ENCODE results near the gene BBS7.
A peak's percentile ranks its signal among the peaks of the same experiment; 100 is the strongest.

Gene BBS7, protein sequence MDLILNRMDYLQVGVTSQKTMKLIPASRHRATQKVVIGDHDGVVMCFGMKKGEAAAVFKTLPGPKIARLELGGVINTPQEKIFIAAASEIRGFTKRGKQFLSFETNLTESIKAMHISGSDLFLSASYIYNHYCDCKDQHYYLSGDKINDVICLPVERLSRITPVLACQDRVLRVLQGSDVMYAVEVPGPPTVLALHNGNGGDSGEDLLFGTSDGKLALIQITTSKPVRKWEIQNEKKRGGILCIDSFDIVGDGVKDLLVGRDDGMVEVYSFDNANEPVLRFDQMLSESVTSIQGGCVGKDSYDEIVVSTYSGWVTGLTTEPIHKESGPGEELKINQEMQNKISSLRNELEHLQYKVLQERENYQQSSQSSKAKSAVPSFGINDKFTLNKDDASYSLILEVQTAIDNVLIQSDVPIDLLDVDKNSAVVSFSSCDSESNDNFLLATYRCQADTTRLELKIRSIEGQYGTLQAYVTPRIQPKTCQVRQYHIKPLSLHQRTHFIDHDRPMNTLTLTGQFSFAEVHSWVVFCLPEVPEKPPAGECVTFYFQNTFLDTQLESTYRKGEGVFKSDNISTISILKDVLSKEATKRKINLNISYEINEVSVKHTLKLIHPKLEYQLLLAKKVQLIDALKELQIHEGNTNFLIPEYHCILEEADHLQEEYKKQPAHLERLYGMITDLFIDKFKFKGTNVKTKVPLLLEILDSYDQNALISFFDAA

DNA sequence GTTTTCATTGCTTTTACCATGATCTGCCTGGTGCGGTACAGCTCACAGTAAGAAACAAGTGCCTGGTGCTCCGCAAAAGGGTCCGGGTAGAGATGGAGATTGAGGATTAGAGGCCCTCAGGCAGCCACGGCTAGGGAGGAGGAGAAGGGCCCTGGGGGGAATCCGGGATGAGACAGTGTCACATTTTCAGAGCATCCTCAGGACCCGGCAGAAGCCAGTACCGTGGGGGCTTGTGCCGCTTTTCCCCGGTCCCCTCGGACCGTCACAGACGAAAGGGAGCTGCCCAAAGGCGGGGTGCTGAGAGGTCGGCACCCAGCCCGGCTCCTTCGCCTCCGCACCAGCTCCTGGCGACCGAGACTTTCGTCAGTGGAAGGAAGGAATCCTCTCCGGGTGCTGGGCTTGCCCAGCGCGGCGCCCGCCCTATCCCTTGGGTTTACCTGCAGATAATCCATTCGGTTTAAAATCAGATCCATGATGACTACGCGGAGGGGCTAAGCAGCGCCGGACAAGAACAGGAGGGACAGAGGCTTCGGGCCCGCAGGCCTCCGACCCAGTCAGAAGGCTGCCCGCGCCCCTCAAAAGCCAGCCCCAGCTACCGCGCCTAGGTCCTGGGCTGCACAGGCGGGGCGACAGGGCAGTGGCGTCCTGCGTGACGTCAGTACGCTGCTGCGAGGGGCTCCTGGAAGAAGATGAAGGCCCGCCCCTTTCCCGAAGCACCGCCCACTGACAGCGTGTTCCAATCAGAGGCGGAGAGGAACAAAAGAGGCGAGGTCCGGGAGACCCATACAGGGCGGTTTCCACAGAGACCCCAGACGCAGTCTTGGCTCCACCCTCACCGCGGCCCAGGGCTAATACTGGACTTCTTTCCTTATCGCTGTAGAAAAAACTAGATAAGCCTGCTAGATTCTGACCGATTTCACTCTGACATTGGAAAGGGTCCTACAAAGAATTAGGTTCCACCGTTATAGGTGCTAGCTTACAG lies at the start of gene BBS7:
TSS of gene BBS7 (minus strand) at position 634 of the 982 bp plus-strand sequence. CDS start at position 473, 161 bp downstream.
- peak; percentile 87 to 91 for DNase-seq

DNA sequence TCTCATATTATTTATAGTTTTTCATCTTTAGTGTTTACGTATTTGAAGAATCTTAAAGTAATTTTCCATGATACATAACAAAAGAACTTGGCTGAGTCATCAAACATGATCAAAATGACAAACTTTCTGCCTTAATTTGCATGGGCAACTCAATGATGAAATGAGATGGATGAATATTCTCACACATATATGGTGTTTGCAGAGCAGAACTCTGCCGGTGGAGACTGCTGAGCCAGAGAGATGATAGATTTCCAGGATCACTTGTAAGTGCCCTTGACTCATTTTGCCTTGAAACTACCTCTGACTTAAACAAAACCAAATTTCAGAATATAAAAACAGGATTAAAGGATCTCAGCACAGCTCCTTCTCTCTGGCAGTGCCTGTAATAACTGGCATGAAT lies 43.4 kb upstream of the BBS7 start:
- no peak for DNase-seq

DNA sequence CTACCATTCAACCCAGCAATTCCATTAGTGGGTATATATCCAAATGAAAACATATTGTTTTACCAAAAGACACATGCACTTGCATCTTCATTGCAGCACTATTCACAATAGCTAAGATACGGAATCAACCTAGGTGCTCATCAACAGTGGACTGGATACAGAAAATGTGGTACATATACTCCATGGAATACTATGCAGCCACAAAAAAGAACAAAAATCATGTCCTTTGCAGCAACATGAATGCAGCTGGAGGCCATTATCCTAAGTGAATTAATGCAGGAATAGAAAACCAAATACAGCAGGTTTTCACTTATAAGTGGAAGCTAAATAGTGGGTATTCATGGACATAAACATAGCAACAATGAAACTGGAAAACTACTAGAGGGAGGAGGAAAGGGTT lies 38.1 kb upstream of the BBS7 start:
- no peak for DNase-seq

DNA sequence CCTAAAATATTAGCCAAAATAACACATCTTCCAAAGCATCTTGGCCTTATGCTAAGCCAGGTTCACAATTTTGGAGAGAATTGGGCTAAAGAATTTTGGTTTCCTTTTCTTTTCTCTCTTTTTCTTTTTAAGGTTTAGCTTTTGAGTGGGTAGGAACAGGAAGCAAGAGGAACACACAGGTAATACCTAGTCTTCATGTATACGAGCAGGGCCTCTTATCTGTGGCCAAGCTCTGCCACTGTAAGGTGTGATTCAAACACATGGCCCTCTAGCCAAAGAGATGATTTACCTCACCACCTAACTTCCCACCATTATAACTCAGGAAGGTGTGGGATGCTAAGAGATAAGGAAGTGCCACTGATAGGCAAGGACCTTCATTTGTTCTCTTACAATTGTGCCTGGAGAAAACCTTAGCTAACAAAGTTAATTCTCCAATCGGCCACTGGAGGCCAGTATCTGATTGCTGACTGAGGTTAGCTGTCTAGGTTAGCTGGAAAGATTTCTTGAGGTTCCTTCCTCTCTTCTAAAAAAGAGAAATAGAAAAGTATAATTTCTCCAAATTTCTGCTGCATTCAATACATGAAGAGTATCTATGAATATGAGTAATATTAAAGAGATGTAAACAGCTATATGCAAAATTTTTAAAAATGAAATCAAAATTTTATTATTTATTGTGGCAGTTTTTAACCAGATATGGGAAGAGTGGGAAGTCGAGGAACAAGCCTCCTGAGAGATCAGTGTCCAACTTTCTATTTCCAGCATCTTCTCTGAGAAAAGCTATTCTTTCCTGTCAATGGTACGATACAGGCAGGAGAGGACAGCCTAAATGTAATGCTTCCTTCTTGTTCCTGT lies 30.1 kb upstream of the BBS7 start:
- peak in 1 of 2 experiments; percentile 38 for DNase-seq

DNA sequence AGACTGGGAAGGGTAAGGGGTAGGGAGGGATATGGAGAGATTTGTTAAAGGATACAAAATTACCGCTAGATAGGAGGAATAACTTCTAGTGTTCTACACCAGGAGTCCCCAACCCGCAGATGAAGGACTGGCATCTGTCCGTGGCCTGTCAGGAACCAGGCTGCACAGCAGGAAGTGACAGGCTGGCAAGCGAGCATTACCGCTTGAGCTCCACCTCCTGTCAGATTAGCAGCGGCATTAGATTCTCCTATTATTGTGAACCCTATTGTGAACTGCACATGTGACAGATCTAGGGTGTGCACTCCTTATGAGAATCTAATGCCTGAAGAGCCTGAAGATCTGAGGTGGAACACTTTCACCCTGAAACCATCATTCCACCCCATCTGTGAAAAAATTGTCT lies 27.9 kb upstream of the BBS7 start:
- peak; percentile 40 to 60 for DNase-seq

DNA sequence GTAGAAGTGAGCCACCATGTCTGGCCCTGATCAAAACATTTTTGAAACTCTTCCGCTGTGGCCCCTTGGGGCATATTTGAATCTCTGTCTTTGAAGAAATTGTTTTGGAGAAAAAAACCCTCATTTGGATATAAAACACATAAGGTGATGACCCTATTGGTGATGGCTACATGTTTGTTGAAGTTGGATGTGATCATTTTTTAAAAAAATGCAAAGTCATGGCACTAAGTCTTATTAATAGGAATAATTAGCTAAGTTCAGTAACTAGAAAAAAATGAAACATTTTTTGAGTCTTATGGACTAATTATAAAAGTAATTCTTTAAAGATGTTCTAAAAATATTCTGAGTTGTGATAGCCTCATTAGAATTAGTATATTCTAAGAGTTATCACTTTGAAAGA lies 17.9 kb upstream of the BBS7 start:
- DNase-seq = no peak

DNA sequence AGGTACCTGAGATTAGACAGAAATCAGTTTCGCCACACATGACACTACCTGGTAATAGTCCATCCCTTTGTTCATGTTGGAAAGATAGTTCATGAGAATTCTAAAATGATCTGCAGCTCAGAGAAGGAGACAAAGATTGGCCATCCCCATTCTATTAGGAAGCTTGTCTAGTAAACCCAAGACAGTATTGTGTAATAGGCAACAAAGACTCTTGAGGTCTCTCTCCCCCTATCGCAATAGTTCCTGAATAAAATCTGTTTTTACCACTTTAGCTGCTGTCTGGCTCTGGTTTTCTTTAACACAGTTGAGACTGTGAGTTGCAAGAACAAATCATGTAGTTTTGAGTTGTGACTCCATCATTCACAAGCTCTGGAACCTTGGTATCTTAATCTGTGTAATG lies 14.8 kb upstream of the BBS7 start:
- DNase-seq = no peak

DNA sequence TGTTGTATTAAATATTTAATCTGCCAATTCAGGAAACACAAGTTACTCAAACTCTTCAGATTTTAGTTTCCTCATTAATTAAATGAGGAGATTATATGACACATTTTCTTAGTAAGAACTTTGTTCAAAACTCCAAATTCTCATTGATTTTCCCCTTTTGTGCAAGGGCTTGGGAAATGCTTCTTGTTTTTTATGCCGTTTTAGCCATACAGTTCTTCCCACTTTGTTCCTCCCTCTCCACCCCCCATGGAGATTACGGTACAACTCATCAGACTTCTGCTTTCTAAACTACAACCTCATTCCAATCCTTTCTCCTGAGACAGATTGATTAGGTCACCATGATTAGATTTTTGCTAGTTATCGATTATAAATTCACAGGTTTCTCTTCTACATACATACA lies 10.9 kb upstream of the BBS7 start:
- DNase-seq = no peak

DNA sequence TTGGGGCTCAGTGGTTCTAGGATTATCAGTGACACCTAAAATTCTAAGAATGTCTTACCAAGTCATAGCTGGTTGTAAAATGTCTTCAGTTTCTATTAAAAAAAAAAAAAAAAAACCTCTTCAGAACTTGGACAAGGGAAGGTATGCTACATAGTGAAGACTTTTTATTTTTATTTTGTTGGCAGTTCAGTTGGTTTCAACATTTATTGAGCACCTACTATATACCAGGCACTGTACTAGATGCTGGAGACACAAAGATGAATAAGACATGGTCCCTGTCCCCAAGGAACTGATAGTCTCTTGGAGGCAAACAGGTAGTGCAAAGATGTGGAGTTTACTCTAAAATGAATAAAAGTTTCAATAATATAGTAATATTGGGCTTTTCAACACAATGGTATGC lies 8.9 kb upstream of the BBS7 start:
- DNase-seq = no peak

DNA sequence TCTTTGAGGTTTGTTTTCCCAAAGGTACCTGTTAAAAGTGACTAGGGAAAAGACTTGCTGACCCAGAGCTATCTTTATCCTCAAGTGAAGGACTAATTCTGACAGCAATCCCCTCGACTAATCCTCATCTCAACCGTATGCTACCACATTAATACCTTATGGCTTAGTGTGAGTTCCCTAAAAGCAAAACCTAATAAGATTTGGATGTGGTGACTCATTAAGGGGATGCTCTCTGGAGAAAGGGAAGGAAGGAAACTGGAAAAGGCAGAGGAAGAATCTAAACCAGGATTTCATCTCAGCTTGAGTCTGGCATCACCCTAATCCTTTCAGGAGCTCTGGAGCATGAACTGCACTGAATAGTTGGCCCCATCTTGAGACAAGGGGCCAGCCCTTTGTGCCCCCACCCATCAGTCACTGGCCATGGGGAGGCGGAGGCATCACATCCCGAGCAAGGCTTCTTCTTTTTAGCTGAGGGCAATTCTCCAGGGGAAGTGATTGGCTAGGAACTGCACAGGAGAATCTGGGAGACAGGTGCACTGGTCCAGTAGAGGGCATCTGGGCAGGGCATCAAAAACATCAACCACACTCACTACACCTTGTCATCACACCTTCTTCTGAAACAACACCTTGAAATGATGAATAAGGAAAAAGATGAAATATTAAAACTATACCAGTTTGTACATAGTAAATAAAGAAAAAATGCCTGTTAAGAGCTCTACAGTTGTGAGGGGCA lies 6.9 kb upstream of the BBS7 start:
- DNase-seq = peak; percentile 65 to 85

DNA sequence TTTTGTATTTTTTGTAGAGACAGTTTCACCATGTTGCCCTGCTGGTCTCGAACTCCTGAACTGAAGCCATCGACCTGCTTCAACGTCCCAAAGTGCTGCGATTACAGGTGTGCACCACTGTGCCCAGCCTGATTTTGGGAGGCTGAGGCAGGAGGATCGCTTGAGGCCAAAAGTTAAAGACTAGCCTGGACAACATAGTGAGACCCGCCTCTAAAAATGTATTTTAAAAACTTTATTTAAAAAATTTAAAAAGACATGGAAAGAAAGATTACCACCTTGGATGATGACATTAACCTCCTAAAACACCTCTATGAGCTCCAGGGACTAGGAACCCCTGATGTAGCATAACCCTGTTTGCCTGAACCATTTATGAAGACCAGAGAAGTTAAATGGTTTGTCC lies 5.8 kb upstream of the BBS7 start:
- DNase-seq = no peak

DNA sequence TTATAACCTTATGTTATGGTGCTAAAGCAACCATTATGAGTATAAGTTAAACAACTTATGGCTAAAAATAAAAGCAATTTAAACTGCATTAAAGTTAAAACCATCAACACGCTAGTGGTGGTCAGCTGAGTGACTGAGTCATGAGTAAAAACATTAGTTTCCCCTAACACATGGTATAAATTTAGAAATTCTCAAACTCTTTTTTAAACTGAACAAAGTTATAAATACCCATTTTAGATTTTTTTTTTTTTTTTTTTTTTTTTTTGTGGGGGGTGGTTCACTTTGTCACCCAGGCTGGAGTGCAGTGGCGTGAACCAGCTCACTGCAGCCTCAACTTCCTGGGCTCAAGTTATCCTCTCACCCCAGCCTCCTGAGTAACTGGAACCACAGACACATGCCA lies 5.4 kb upstream of the BBS7 start:
- DNase-seq = no peak

DNA sequence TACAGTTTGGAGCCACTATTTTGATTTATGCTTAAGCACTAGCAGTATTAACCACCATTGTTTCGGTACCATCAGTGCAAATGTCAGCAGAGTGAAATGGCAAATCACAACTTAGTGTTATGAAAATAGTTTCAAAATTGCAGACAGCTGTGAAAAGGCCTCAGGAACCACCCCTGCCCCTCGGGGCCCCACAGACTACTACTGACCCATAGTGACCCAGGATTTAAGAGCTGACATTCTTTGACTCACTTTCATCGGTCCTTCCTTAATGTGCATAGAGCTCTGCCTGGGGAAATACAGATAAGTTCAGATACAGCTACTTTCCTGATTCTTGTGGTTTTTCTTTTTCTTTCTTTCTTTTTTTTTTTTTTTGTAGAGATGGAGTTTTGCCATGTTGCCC lies 3.3 kb upstream of the BBS7 start:
- no peak for DNase-seq

DNA sequence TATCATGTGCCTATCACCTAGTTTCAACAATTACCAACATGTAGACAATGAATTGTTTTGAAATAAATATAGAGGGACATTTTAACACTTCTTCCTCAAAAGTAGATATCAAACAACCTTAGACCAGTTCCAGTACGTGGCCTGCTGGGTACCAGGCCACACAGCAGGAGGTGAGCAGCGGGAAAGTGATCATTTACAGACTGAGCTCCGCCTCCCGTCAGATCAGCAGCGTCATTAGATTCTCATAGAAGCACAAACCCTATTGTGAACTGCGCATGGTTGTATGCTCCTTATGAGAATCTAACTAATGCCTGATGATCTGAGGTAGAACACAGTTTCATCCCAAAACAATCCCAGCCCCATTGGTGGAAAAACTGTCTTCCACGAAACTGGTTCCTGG lies 6.5 kb downstream of the BBS7 start:
- no peak for DNase-seq

DNA sequence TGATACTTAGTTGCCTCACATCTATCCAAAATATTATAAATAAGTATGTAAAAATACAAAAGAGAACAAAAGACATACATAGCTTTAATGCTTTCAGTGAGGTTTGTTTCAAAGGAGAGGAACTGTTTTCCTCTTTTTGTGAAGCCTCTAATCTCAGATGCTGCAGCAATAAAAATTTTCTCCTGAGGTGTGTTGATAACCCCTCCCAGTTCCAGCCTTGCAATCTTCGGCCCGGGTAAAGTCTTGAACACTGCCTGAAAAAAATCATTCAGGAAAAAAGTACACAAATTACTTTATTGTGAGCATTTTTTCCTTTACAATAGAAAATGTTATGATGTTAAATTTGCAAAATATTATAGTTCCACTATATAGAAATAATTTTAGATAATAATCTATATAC lies 8.8 kb downstream of the BBS7 start:
- no peak for DNase-seq

DNA sequence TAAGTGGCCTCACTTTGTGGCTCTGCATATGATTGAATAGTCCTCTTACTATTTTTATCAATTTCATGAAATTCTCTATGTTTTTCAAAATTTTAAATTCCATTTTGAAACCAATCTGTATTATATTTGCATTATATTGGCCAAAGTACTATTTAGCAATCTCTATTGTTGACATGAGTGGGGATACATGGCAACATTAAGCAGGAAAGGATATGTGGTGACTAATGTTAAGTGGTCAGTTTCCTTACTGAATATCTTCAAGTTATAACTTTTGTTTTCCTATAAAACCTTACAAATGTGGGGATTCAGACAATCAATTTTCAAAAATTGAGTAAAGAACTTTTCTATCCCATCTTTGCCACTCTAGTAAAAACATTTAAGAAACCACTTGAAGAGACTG lies 10.2 kb downstream of the BBS7 start:
- no peak for DNase-seq

DNA sequence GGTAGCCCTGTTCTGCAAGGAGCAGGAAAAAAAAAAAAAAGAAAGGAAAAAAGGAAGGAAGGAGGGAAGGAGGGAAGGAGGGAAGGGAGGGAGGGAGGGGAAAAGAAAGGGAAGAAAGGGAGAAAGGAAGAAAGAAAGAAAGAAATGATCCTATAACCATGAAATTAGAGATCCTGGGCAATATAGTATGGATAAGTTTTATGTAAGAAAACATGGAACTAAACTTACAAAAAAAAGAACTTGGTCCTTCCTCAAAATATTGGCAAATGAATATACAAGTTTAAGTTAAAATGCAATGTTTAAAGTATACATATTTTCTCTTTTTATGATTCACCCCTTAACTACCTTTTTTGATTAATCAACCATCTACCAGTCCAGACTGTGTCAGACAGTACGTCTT lies 18.9 kb downstream of the BBS7 start:
- no peak for DNase-seq

DNA sequence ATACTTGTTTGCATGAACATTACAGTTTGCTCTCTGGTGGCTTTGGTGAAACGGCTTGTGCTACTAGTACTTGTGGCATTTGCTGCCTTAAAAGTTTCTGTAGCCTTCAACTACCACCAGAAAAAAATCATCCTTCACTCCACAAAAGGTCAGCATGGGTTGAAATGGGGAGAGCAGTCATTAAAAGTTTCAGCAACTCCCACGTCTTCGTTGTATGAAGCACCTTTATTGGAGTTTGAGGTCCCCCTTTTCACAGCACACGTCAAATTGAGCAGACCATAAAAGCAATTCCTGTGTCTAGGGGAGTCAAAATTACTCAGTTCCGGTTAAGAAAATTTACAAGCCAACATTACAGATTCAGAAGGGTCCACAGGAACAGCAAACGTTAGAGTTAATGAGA lies 23.6 kb downstream of the BBS7 start:
- DNase-seq = no peak

DNA sequence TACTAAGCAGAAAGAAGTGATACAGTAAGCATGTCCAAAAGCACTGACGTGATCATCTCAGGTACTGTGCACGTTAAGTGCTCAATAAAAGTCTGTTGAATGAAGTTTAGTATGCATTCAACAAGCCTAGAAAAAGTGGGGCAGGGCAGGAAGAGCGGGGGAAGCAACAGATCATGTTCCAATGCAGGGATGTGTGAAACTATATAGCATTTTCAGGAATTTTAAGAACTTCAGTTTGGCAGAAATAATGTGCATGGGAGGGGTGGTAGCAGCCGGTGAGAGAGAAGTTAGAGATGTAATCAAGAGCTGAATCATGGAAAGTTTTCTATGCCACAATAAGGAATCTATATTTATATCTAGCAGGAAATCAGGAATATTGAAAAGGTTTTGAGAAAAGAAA lies 27.4 kb downstream of the BBS7 start:
- no peak for DNase-seq

DNA sequence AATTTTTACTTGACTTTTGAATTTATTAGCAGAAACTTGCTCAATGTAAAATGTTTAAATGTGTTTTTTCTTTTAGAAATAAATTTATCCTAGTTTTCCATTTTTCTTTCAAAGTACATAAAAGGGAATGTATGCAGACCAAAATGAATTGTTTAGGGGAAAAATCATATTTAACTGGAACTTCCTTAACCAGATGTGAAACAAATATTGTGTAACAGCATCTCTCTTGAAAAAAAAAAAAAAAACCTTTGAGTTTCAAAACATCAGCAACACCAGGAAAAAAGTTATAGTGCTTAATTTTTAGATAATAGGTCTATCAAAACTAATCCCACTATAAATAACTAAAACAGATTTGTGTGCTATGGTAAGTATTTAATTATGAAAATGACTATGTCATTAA lies 32.1 kb downstream of the BBS7 start:
- DNase-seq = no peak

DNA sequence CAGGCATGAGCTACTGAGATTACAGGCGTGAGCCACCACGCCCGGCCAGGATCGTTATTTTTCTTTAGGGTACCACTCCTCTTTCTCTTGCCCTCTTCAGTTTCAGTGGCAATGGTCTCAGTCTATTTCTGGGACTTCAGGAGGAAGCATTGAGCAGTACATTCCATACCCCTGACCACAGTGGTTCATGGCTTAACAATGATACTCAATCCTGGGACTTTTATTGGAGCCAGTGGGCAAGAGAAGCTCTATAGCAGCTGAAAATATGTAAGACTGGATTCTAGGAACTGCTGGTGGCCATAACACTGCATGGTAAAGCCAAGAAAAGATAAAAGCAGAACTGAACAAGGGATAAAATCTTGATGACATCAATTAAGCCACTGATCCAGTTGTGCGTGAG lies 40.8 kb downstream of the BBS7 start:
- DNase-seq = no peak

DNA sequence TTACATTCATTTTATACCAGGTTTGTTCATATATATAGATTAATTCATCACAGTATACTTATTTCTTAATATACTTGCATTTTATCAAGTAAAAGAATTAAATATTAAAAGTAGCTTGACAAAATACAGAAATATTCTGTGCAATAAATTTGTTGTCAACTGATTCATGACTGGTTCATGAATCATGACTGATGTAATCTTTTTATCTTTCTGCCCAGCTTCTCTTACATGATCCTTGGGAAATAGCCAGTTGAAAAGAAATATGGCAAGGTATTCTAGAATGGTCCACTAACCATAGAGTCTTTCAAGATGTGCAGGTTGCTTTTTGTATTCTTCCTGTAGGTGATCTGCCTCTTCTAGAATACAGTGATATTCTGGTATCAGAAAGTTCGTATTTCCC lies 42.4 kb downstream of the BBS7 start:
- DNase-seq = no peak

Data from NCI-H524 (cell line).